ENCODE results near the gene PLCXD3.

DNA sequence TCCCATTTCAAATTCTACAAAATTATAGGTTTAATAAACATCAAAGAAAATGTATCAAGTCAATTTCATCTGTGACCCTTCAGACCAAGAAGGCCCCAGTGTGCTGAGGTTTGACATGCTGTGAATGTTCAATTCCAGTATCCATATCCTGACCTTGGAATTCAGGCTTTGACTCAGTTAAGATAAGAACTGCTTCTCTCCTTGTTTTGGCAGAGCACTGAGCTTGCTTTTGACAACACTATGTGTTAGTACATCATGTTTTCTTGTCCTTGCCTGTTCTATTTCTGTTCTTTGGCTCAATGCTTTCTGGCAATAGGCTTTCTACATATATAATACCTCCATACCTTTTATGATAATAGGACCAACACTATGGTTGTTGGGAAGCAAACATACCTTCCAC is 105.6 kb downstream of the PLCXD3 start:
- TF ChIP-seq EZH2 (IDR thresholded peaks at IDR 0.05; ENCODE audit: insufficient read depth, poor library complexity, severe bottlenecking) (no peak), EZH2phosphoT487 (IDR thresholded peaks at IDR 0.05; ENCODE audit: insufficient read depth, low read depth) (no peak)

All from GM23248 (cell line).